ENCODE measurements around the gene DPP10. TPM values are rescaled to one million over a fixed set of nuclear protein-coding genes. Genes with fewer than 3 reads are reported as not detected.

The DPP10 gene
- total RNA-seq, 1 experiment from 2014 or later: not detected

GRCh38 chr2:114525955-114526354, 83.5 kb downstream of the DPP10 start:
- Histone ChIP-seq H3K36me3 (ENCODE audit: low read depth, low read length) (no peaks in the 10 kb centered on the region), H3K9me2 (replicated peaks; ENCODE audit: low read length) (no peaks in the 10 kb centered on the region), H3K27ac (ENCODE audit: low read length) (no peak overlapping the region), H3K27me3 (ENCODE audit: low read length) (no peaks in the 10 kb centered on the region), H4K20me1 (ENCODE audit: low read length) (no peaks in the 10 kb centered on the region), H3K4me1 (ENCODE audit: insufficient read depth, low read length) (no peaks in the 10 kb centered on the region), H3K79me2 (ENCODE audit: low read length) (no peaks in the 10 kb centered on the region), H3K4me3 (ENCODE audit: low read length) (no peak overlapping the region), H3K9ac (ENCODE audit: low read length) (no peak overlapping the region), H3F3A (ENCODE audit: low read length, unreplicated experiment) (no peaks in the 10 kb centered on the region), H3K9me3 (ENCODE audit: low read length) (no peaks in the 10 kb centered on the region), H2AFZ (ENCODE audit: low read length) (no peak overlapping the region), H3K4me2 (ENCODE audit: low read length) (no peak overlapping the region)
- ChIA-PET POLR2A (ENCODE audit: unreplicated experiment) (no interaction called here), CTCF (no interaction called here)
- no peak for DNase-seq
- TF ChIP-seq EZH2 (IDR thresholded peaks at IDR 0.05; ENCODE audit: low read length, unreplicated experiment): no peak
- no peak for TF ChIP-seq CTCF (conservative IDR thresholded peaks at IDR 0.05; ENCODE audit: low read depth, low read length)
- no peak for TF ChIP-seq EZH2phosphoT487 (IDR thresholded peaks at IDR 0.05; ENCODE audit: borderline replicate concordance, low read length)
- no peak for ATAC-seq
- intact Hi-C loops (cut with micrococcal nuclease): no loop called here
- BruUV-seq (replicated peaks): no TSS peak

GRCh38 chr2:114526841-114527240, 84.4 kb downstream of the DPP10 start:
- ChIA-PET POLR2A (ENCODE audit: unreplicated experiment) (no interaction called here), CTCF (no interaction called here)
- H3K4me1 ChIP-seq (ENCODE audit: insufficient read depth, low read length): no peaks in the 10 kb centered on the region
- ATAC-seq: no peak
- BruUV-seq (replicated peaks): no TSS peak
- H3K9me2 ChIP-seq (replicated peaks; ENCODE audit: low read length): no peaks in the 10 kb centered on the region
- no peak overlapping the region for H3K27ac ChIP-seq (ENCODE audit: low read length)
- intact Hi-C loops (cut with micrococcal nuclease): no loop called here
- H3K4me3 ChIP-seq (ENCODE audit: low read length): no peak overlapping the region
- H3F3A ChIP-seq (ENCODE audit: low read length, unreplicated experiment): no peaks in the 10 kb centered on the region
- H3K9me3 ChIP-seq (ENCODE audit: low read length): no peaks in the 10 kb centered on the region
- no peak for TF ChIP-seq CTCF (conservative IDR thresholded peaks at IDR 0.05; ENCODE audit: low read depth, low read length)
- no peak for TF ChIP-seq EZH2 (IDR thresholded peaks at IDR 0.05; ENCODE audit: low read length, unreplicated experiment)
- TF ChIP-seq EZH2phosphoT487 (IDR thresholded peaks at IDR 0.05; ENCODE audit: borderline replicate concordance, low read length): no peak
- DNase-seq: no peak
- H4K20me1 ChIP-seq (ENCODE audit: low read length): no peaks in the 10 kb centered on the region
- no peak overlapping the region for H2AFZ ChIP-seq (ENCODE audit: low read length)
- H3K27me3 ChIP-seq (ENCODE audit: low read length): no peaks in the 10 kb centered on the region
- H3K79me2 ChIP-seq (ENCODE audit: low read length): no peaks in the 10 kb centered on the region
- H3K9ac ChIP-seq (ENCODE audit: low read length): no peak overlapping the region
- H3K36me3 ChIP-seq (ENCODE audit: low read depth, low read length): no peaks in the 10 kb centered on the region
- no peak overlapping the region for H3K4me2 ChIP-seq (ENCODE audit: low read length)

- TF ChIP-seq CTCF (conservative IDR thresholded peaks at IDR 0.05; ENCODE audit: low read depth, low read length): no peak
- no peak for TF ChIP-seq EZH2phosphoT487 (IDR thresholded peaks at IDR 0.05; ENCODE audit: borderline replicate concordance, low read length)
- no peak for TF ChIP-seq EZH2 (IDR thresholded peaks at IDR 0.05; ENCODE audit: low read length, unreplicated experiment)
- DNase-seq (no peak), ATAC-seq (no peak)
- no TSS peak for BruUV-seq (replicated peaks)
- Histone ChIP-seq H3K4me3 (ENCODE audit: low read length) (no peak overlapping the region), H3K27ac (ENCODE audit: low read length) (no peak overlapping the region), H4K20me1 (ENCODE audit: low read length) (no peaks in the 10 kb centered on the region), H3K27me3 (ENCODE audit: low read length) (no peaks in the 10 kb centered on the region), H3K36me3 (ENCODE audit: low read depth, low read length) (no peaks in the 10 kb centered on the region), H3K9me3 (ENCODE audit: low read length) (no peaks in the 10 kb centered on the region), H3K9me2 (replicated peaks; ENCODE audit: low read length) (no peaks in the 10 kb centered on the region), H3K4me2 (ENCODE audit: low read length) (no peak overlapping the region), H3F3A (ENCODE audit: low read length, unreplicated experiment) (no peaks in the 10 kb centered on the region), H3K79me2 (ENCODE audit: low read length) (no peaks in the 10 kb centered on the region), H3K9ac (ENCODE audit: low read length) (no peak overlapping the region), H2AFZ (ENCODE audit: low read length) (no peak overlapping the region), H3K4me1 (ENCODE audit: insufficient read depth, low read length) (no peaks in the 10 kb centered on the region)
- POLR2A ChIA-PET (ENCODE audit: unreplicated experiment): no interaction called here
- CTCF ChIA-PET: no interaction called here
- intact Hi-C loops (cut with micrococcal nuclease): no loop called here
Observed at GRCh38 chr2:114527330-114527983, 85.0 kb downstream of the DPP10 start.

Data from PC-3 (cell line).